Right kidney (tissue), 9 donors: Measurements from ENCODE around the gene SFT2D1.
A peak's percentile ranks its signal among the peaks of the same experiment; 100 is the strongest.
"Not testable (repeated sequence)": the region's sequence is repeated elsewhere in the genome, so short reads cannot be mapped to it uniquely, and the experiment has no call there.

Experiments used
- DNase-seq: peaks from one replicate; pipeline ENCODE4 v3.0.0-alpha.2; 2016
- long read RNA-seq, 8 donors: transcript quantifications; one replicate each; lab custom pipeline, GENCODE V29; 2026

Gene SFT2D1
- long read RNA-seq, donor 1, transcript SFT2D1-203 (2 exons, 2,061 nt), result minor isoform, 5 of 108 reads
- long read RNA-seq, donor 1, transcript SFT2D1-201 (8 exons, 1,079 nt), result major isoform, 54 of 108 reads
- long read RNA-seq, donor 1, partial matches to known transcripts, result 25 of 108 reads
- long read RNA-seq, donor 1, other reads (novel, unspliced or antisense), result 23 of 108 reads
- long read RNA-seq, donor 2, transcript SFT2D1-201 (8 exons, 1,079 nt), result major isoform, 46 of 89 reads
- long read RNA-seq, donor 2, partial matches to known transcripts, result 25 of 89 reads
- long read RNA-seq, donor 2, other reads (novel, unspliced or antisense), result 15 of 89 reads
- long read RNA-seq, donor 3, transcript SFT2D1-201 (8 exons, 1,079 nt), result major isoform, 30 of 58 reads
- long read RNA-seq, donor 3, partial matches to known transcripts, result 17 of 58 reads
- long read RNA-seq, donor 3, other reads (novel, unspliced or antisense), result 9 of 58 reads
- long read RNA-seq, donor 4, transcript SFT2D1-201 (8 exons, 1,079 nt), result major isoform, 49 of 85 reads
- long read RNA-seq, donor 4, partial matches to known transcripts, result 22 of 85 reads
- long read RNA-seq, donor 4, other reads (novel, unspliced or antisense), result 11 of 85 reads
- long read RNA-seq, donor 5, transcript SFT2D1-201 (8 exons, 1,079 nt), result major isoform, 46 of 84 reads
- long read RNA-seq, donor 5, partial matches to known transcripts, result 14 of 84 reads
- long read RNA-seq, donor 5, other reads (novel, unspliced or antisense), result 22 of 84 reads
- long read RNA-seq, donor 6, transcript SFT2D1-201 (8 exons, 1,079 nt), result major isoform, 27 of 73 reads
- long read RNA-seq, donor 6, partial matches to known transcripts, result 11 of 73 reads
- long read RNA-seq, donor 6, other reads (novel, unspliced or antisense), result 32 of 73 reads
- long read RNA-seq, donor 7, transcript SFT2D1-201 (8 exons, 1,079 nt), result major isoform, 58 of 101 reads
- long read RNA-seq, donor 7, partial matches to known transcripts, result 20 of 101 reads
- long read RNA-seq, donor 7, other reads (novel, unspliced or antisense), result 22 of 101 reads
- long read RNA-seq, donor 8, transcript SFT2D1-201 (8 exons, 1,079 nt), result major isoform, 42 of 91 reads
- long read RNA-seq, donor 8, partial matches to known transcripts, result 30 of 91 reads
- long read RNA-seq, donor 8, other reads (novel, unspliced or antisense), result 18 of 91 reads

GRCh38 chr6:166342349-166343149 is at the start of gene SFT2D1:
TSS of gene SFT2D1 (minus strand) at chr6:166342545. CDS start at chr6:166342481, 64 bp downstream.
- DNase-seq, result peak; percentile 90

- no peak for DNase-seq
Measured at GRCh38 chr6:166389119-166389518, 46.8 kb upstream of the SFT2D1 start.

- no peak for DNase-seq
Measured at GRCh38 chr6:166388290-166389004, 46.1 kb upstream of the SFT2D1 start.

GRCh38 chr6:166387642-166388289 is 45.4 kb upstream of the SFT2D1 start:
- DNase-seq, result no peak

GRCh38 chr6:166387098-166387497 is 44.8 kb upstream of the SFT2D1 start:
- DNase-seq, result not testable (repeated sequence)

- DNase-seq, result no peak
Measured at GRCh38 chr6:166386111-166386510, 43.8 kb upstream of the SFT2D1 start.

- DNase-seq, result not testable (repeated sequence)
Measured at GRCh38 chr6:166383802-166384363, 41.5 kb upstream of the SFT2D1 start.

- DNase-seq, result peak; percentile 100
Measured at GRCh38 chr6:166382933-166383801, 40.8 kb upstream of the SFT2D1 start, which contains the start of gene MPC1. TSS of gene MPC1 (minus strand) at chr6:166382940. CDS start at chr6:166382876, 64 bp downstream.

GRCh38 chr6:166382500-166382932 is 40.2 kb upstream of the SFT2D1 start:
- no peak for DNase-seq

- DNase-seq, result peak; percentile 82
Measured at GRCh38 chr6:166381733-166382499, 39.6 kb upstream of the SFT2D1 start.

GRCh38 chr6:166381381-166381732 is 39.0 kb upstream of the SFT2D1 start:
- DNase-seq, result no peak

- DNase-seq, result no peak
Measured at GRCh38 chr6:166379800-166380199, 37.5 kb upstream of the SFT2D1 start.

- DNase-seq, result no peak
Measured at GRCh38 chr6:166379103-166379586, 36.8 kb upstream of the SFT2D1 start.

- DNase-seq, result no peak
Measured at GRCh38 chr6:166377721-166378120, 35.4 kb upstream of the SFT2D1 start.

- DNase-seq, result no peak
Measured at GRCh38 chr6:166375013-166375412, 32.7 kb upstream of the SFT2D1 start.

- no peak for DNase-seq
Measured at GRCh38 chr6:166370489-166370888, 28.1 kb upstream of the SFT2D1 start.

GRCh38 chr6:166369782-166370181 is 27.4 kb upstream of the SFT2D1 start:
- DNase-seq, result no peak

GRCh38 chr6:166366921-166367320 is 24.6 kb upstream of the SFT2D1 start:
- no peak for DNase-seq
